GM18909 (cell line): Measurements from ENCODE around the gene NCBP2L.

Experiments used
- ATAC-seq: cut with Tn5 transposase; IDR thresholded peaks from one replicate; pipeline ENCODE4 v1.9.1; 2021; ENCODE audit warnings: mild to moderate bottlenecking; ENCODE audit not compliant: unreplicated experiment, poor library complexity

The NCBP2L gene

GRCh38 chrX:107777536-107777832 lies at the start of gene NCBP2L:
Gene NCBP2L (plus strand): TSS chrX:107777733. CDS start chrX:107794221, 16,488 bp downstream.
- no peak for ATAC-seq

GRCh38 chrX:107728371-107729099 lies 49.0 kb upstream of the NCBP2L start:
- no peak for ATAC-seq

GRCh38 chrX:107729558-107730297 lies 47.8 kb upstream of the NCBP2L start:
- peak; percentile 73 for ATAC-seq

- ATAC-seq, result no peak
These were observed 47.3 kb upstream of the NCBP2L start for GRCh38 chrX:107730298-107730655.

- ATAC-seq, result no peak
These were observed 46.4 kb upstream of the NCBP2L start for GRCh38 chrX:107730991-107731766.

GRCh38 chrX:107731831-107732502 lies 45.6 kb upstream of the NCBP2L start:
- ATAC-seq, result no peak

- no peak for ATAC-seq
These were observed 43.8 kb upstream of the NCBP2L start for GRCh38 chrX:107733686-107734085.

GRCh38 chrX:107734646-107735045 lies 42.9 kb upstream of the NCBP2L start:
- ATAC-seq, result no peak

- no peak for ATAC-seq
These were observed 40.6 kb upstream of the NCBP2L start for GRCh38 chrX:107736781-107737531.

- no peak for ATAC-seq
These were observed 39.3 kb upstream of the NCBP2L start for GRCh38 chrX:107738272-107738671.

GRCh38 chrX:107738768-107739167 lies 38.8 kb upstream of the NCBP2L start:
- no peak for ATAC-seq

- ATAC-seq, result no peak
These were observed 38.0 kb upstream of the NCBP2L start for GRCh38 chrX:107739541-107739940.

GRCh38 chrX:107741404-107741790 lies 36.1 kb upstream of the NCBP2L start:
- ATAC-seq, result peak; percentile 33

GRCh38 chrX:107742700-107743191 lies 34.8 kb upstream of the NCBP2L start:
- no peak for ATAC-seq

- ATAC-seq, result no peak
These were observed 33.5 kb upstream of the NCBP2L start for GRCh38 chrX:107743995-107744394.

GRCh38 chrX:107744868-107745267 lies 32.7 kb upstream of the NCBP2L start:
- no peak for ATAC-seq

GRCh38 chrX:107747596-107748161 lies 29.9 kb upstream of the NCBP2L start:
- no peak for ATAC-seq

GRCh38 chrX:107748506-107748905 lies 29.0 kb upstream of the NCBP2L start:
- ATAC-seq, result no peak

GRCh38 chrX:107750263-107750662 lies 27.3 kb upstream of the NCBP2L start:
- ATAC-seq, result no peak
